Prostate gland (tissue), 2 donors: ENCODE results near the gene ANXA6. TPM values are rescaled to one million over a fixed set of nuclear protein-coding genes. Genes with fewer than 3 reads are reported as not detected.

ENCODE experiments used
- DNase-seq: peaks from one replicate; pipeline ENCODE4 v3.0.0-alpha.2; 2019; ENCODE audit warnings: low spot score
- H3K27ac ChIP-seq, 2 donors: fragments of 200-600 bp; sonication (generic); 2 replicates each; pipeline ENCODE4 v1.5.1; 2017 to 2019
- H3K27me3 ChIP-seq: fragments of 200-600 bp; sonication (generic); replicated peaks from 2 replicates; pipeline ENCODE4 v1.5.1; 2019; ENCODE audit not compliant: insufficient read depth
- H3K36me3 ChIP-seq, 2 donors: fragments of 200-600 bp; sonication (generic); 1 replicate in 1 of 2; 2 replicates in 1 of 2; pipeline versions ENCODE4 v1.5.1 to v1.8.1; 2017 to 2019
- H3K4me1 ChIP-seq: fragments of 200-600 bp; sonication (generic); replicated peaks from 2 replicates; pipeline ENCODE4 v1.5.1; 2019
- H3K4me3 ChIP-seq, 2 donors: fragments of 200-600 bp; sonication (generic); 2 replicates each; pipeline ENCODE4 v1.5.1; 2017 to 2019
- H3K9me3 ChIP-seq: fragments of 200-600 bp; sonication (generic); 2 replicates; pipeline ENCODE4 v1.5.1; 2017
- CTCF ChIP-seq, 4 experiments: fragments of 200-600 bp in 2 of 4; fragments of 450-650 bp in 2 of 4; sonication (generic) in 2 of 4; IDR thresholded peaks; 1 replicate in 3 of 4; 2 replicates in 1 of 4; pipeline ENCODE4 v1.5.1; 2016 to 2019; ENCODE audit warnings: antibody characterized with exemption in 4 of 4, mild to moderate bottlenecking in 2 of 4, moderate library complexity in 2 of 4
- POLR2A ChIP-seq: fragments of 450-650 bp; IDR thresholded peaks from one replicate; pipeline ENCODE4 v1.6.1; 2016; ENCODE audit warnings: antibody characterized with exemption, mild to moderate bottlenecking
- POLR2AphosphoS5 ChIP-seq: sonication (generic); formaldehyde crosslinking; IDR thresholded peaks from one replicate; pipeline ENCODE4 v1.6.1; 2017; ENCODE audit warnings: antibody characterized with exemption
- WGBS: methylation state at CpG from one replicate; pipeline ENCODE4 v1.1.5; 2018; 5-methylcytosine and 5-hydroxymethylcytosine counted together
- intact Hi-C: fragments of 100-400 bp; cut with DNase I; formaldehyde crosslinking; loops from one replicate; pipeline ENCODE4 v1.14.2; 2022
- total RNA-seq, 2 donors: library from RNA; depleted of rRNA; stranded (reverse); fragments of >200 nt; gene quantifications; one replicate each; pipeline ENCODE4 v1.1.0, GENCODE V29; 2016

The ANXA6 gene
- total RNA-seq, 2 donors from 2014 or later: 85.7 to 184 TPM

GRCh38 chr5:151195622-151196021, 38.0 kb upstream of the ANXA6 start:
- Histone ChIP-seq H3K36me3 (no peaks in the 10 kb centered on the region), H3K9me3 (no peaks in the 10 kb centered on the region), H3K4me1 (no peaks in the 10 kb centered on the region), H3K4me3 (no peak overlapping the region), H3K27ac (no peak overlapping the region), H3K27me3 (no peaks in the 10 kb centered on the region)
- WGBS: 87% methylated on average over 5 of the region's 5 CpGs
- no peak for DNase-seq
- intact Hi-C loops: no loop called here
- TF ChIP-seq CTCF (IDR thresholded peaks at IDR 0.05) (no peak), POLR2AphosphoS5 (no peak), POLR2A (no peak)

DNA sequence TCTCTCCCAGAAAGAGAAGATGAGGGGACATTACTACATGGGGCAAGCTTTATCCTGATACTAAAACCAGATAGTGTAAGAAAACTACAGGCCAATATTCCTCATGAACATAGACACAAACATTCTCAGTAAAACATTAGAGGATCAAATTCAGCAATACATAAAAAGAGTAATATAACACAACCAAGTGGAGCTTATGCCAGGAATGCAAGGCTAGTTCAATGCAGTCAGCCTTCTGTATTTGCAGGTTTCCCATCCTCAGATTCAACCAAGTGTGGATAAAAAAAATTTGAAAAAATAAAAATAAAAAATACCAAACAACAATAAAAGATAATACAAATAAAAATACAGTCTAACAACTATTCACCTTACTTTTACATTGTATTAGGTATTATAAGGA, 35.0 kb upstream of the ANXA6 start:
- no peak for DNase-seq
- TF ChIP-seq CTCF (IDR thresholded peaks at IDR 0.05) (no peak), POLR2AphosphoS5 (no peak), POLR2A (no peak)
- H3K36me3 ChIP-seq: no peaks in the 10 kb centered on the region
- no peaks in the 10 kb centered on the region for H3K27me3 ChIP-seq
- intact Hi-C loops: no loop called here
- no peak overlapping the region for H3K4me3 ChIP-seq
- H3K9me3 ChIP-seq: no peaks in the 10 kb centered on the region
- H3K4me1 ChIP-seq: no peaks in the 10 kb centered on the region
- H3K27ac ChIP-seq: no peak overlapping the region

- DNase-seq: no peak
- H3K36me3 ChIP-seq: no peaks in the 10 kb centered on the region
- intact Hi-C loops: no loop called here
These were observed 34.1 kb upstream of the ANXA6 start for GRCh38 chr5:151191661-151192060.

DNA sequence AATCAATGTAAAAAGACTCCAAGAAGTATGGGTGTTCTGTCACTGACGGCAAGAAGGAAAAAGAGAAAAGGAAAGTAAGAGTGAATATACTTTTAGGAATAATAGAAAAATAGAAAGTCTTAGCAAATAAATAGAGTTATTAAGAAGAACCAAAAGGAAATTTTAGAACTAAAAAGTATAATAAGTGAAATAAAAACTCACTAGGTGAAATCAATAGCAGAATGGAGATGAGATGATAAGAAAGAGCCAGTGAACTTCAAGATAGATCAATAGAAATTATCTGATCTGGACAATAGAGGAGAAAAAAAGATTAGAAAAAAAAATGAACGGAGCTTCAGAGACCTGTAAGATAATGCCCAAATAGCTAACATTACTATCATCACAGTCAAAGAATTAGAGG, 31.6 kb upstream of the ANXA6 start:
- no peak for TF ChIP-seq POLR2A
- TF ChIP-seq CTCF (IDR thresholded peaks at IDR 0.05): no peak
- no peak for TF ChIP-seq POLR2AphosphoS5
- intact Hi-C loops: loop anchor here (10.0 kb wide), 1 partner anchor 106 kb away; no protein-coding TSS in a partner anchor
- Histone ChIP-seq H3K4me3 (no peak overlapping the region), H3K4me1 (no peaks in the 10 kb centered on the region), H3K9me3 (no peaks in the 10 kb centered on the region), H3K27ac (no peak overlapping the region), H3K36me3 (no peaks in the 10 kb centered on the region), H3K27me3 (no peaks in the 10 kb centered on the region)
- 92% methylated on average over 2 of the region's 2 CpGs for WGBS
- DNase-seq: no peak

More at GRCh38 chr5:151191661-151192060, 34.1 kb upstream of the ANXA6 start:
- Histone ChIP-seq H3K27ac (no peak overlapping the region), H3K4me3 (no peak overlapping the region), H3K27me3 (no peaks in the 10 kb centered on the region), H3K9me3 (no peaks in the 10 kb centered on the region), H3K4me1 (no peaks in the 10 kb centered on the region)
- TF ChIP-seq POLR2A (no peak), CTCF (IDR thresholded peaks at IDR 0.05) (no peak), POLR2AphosphoS5 (no peak)
- WGBS: 97% methylated on average over 1 of the region's 1 CpG

GRCh38 chr5:151186538-151186937, 29.0 kb upstream of the ANXA6 start:
- intact Hi-C loops: loop anchor here (10.0 kb wide), 1 partner anchor 108 kb away; no protein-coding TSS in a partner anchor
- TF ChIP-seq POLR2AphosphoS5: no peak
- no peak for TF ChIP-seq CTCF (IDR thresholded peaks at IDR 0.05)
- no peak for TF ChIP-seq POLR2A
- Histone ChIP-seq H3K36me3 (no peaks in the 10 kb centered on the region), H3K27me3 (no peaks in the 10 kb centered on the region), H3K9me3 (no peaks in the 10 kb centered on the region), H3K27ac (no peak overlapping the region), H3K4me1 (no peaks in the 10 kb centered on the region), H3K4me3 (no peak overlapping the region)
- WGBS: 74% methylated on average over 4 of the region's 4 CpGs
- DNase-seq: no peak
